H9 (cell line): ENCODE data around the gene EDEM2. TPM values are rescaled to one million over a fixed set of nuclear protein-coding genes. Genes with fewer than 3 reads are reported as not detected.

ENCODE experiments used
- DNase-seq: peaks from one replicate; pipeline ENCODE4 v3.0.0-alpha.2; 2017
- H2AFZ ChIP-seq: one replicate; pipeline ENCODE4 v1.6.1; 2013; ENCODE audit warnings: mild to moderate bottlenecking, low read length, control low read depth, moderate library complexity
- H2AK5ac ChIP-seq: 2 replicates; pipeline ENCODE4 v1.6.1; 2013; ENCODE audit warnings: low read length, control low read depth, mixed read lengths; ENCODE audit not compliant: insufficient read length
- H2BK120ac ChIP-seq: one replicate; pipeline ENCODE4 v1.6.1; 2013; ENCODE audit warnings: low read depth, mild to moderate bottlenecking, low read length, control low read depth, inconsistent platforms; ENCODE audit not compliant: poor library complexity, severe bottlenecking
- H2BK12ac ChIP-seq: 2 replicates; pipeline ENCODE4 v1.6.1; 2013; ENCODE audit warnings: low read length, control low read depth, mixed read lengths, low read depth; ENCODE audit not compliant: insufficient read length
- H2BK15ac ChIP-seq: 2 replicates; pipeline ENCODE4 v1.6.1; 2013; ENCODE audit warnings: low read depth, low read length, control low read depth
- H2BK20ac ChIP-seq: one replicate; pipeline ENCODE4 v1.6.1; 2013; ENCODE audit warnings: low read depth, mild to moderate bottlenecking, low read length, control low read depth, inconsistent platforms; ENCODE audit not compliant: poor library complexity, severe bottlenecking
- H2BK5ac ChIP-seq: 2 replicates; pipeline ENCODE4 v1.6.1; 2013; ENCODE audit warnings: low read length, control low read depth, mixed read lengths; ENCODE audit not compliant: insufficient read length
- H3K14ac ChIP-seq: 2 replicates; pipeline ENCODE4 v1.6.1; 2013; ENCODE audit warnings: low read length, control low read depth; ENCODE audit not compliant: insufficient read depth
- H3K18ac ChIP-seq: 2 replicates; pipeline ENCODE4 v1.6.1; 2013; ENCODE audit warnings: low read depth, mild to moderate bottlenecking, mixed read lengths, low read length, control low read depth; ENCODE audit not compliant: insufficient read length
- H3K23ac ChIP-seq: 2 replicates; pipeline ENCODE4 v1.6.1; 2013; ENCODE audit warnings: low read length, control low read depth, mixed read lengths, low read depth; ENCODE audit not compliant: insufficient read length
- H3K23me2 ChIP-seq: 2 replicates; pipeline ENCODE4 v1.6.1; 2013; ENCODE audit warnings: low read depth, mild to moderate bottlenecking, mixed read lengths, low read length, control low read depth; ENCODE audit not compliant: insufficient read length, poor library complexity, severe bottlenecking
- H3K27ac ChIP-seq: 2 replicates; pipeline ENCODE4 v1.5.1; 2013; ENCODE audit warnings: low read length, control low read depth, mixed read lengths, low read depth; ENCODE audit not compliant: insufficient read length
- H3K27me3 ChIP-seq: 2 replicates; pipeline ENCODE4 v1.6.1; 2013; ENCODE audit warnings: low read length, control low read depth, inconsistent platforms; ENCODE audit not compliant: insufficient read depth
- H3K4ac ChIP-seq: 2 replicates; pipeline ENCODE4 v1.6.1; 2013; ENCODE audit warnings: low read depth, mild to moderate bottlenecking, control low read depth, inconsistent platforms, low read length, moderate library complexity
- H3K4me1 ChIP-seq: 2 replicates; pipeline ENCODE4 v1.6.1; 2013; ENCODE audit warnings: low read length, control low read depth, inconsistent platforms; ENCODE audit not compliant: insufficient read depth
- H3K4me2 ChIP-seq: 2 replicates; pipeline ENCODE4 v1.6.1; 2013; ENCODE audit warnings: low read length, control low read depth, mixed read lengths; ENCODE audit not compliant: insufficient read length, insufficient read depth
- H3K56ac ChIP-seq: 2 replicates; pipeline ENCODE4 v1.6.1; 2013; ENCODE audit warnings: low read depth, mild to moderate bottlenecking, mixed read lengths, low read length, control low read depth; ENCODE audit not compliant: insufficient read length
- H3K79me1 ChIP-seq: 2 replicates; pipeline ENCODE4 v1.6.1; 2013; ENCODE audit warnings: low read depth, mild to moderate bottlenecking, moderate library complexity, low read length, control low read depth, inconsistent platforms; ENCODE audit not compliant: insufficient read depth, poor library complexity, severe bottlenecking
- H3K79me2 ChIP-seq: 2 replicates; pipeline ENCODE4 v1.6.1; 2013; ENCODE audit warnings: low read length, control low read depth, inconsistent platforms; ENCODE audit not compliant: insufficient read depth
- H3K9ac ChIP-seq: 2 replicates; pipeline ENCODE4 v1.6.1; 2013; ENCODE audit warnings: low read length, control low read depth, mixed read lengths; ENCODE audit not compliant: insufficient read length; ENCODE audit errors: extremely low read depth
- H3K9me3 ChIP-seq: one replicate; pipeline ENCODE4 v1.6.1; 2013; ENCODE audit warnings: low read depth, low read length, inconsistent platforms; ENCODE audit not compliant: control insufficient read depth
- H3T11ph ChIP-seq: one replicate; pipeline ENCODE4 v1.6.1; 2013; ENCODE audit warnings: mild to moderate bottlenecking, low read length, control low read depth, inconsistent platforms
- H4K20me1 ChIP-seq: one replicate; pipeline ENCODE4 v1.6.1; 2013; ENCODE audit not compliant: control insufficient read depth, insufficient read length, insufficient read depth
- H4K5ac ChIP-seq: 2 replicates; pipeline ENCODE4 v1.6.1; 2013; ENCODE audit warnings: low read depth, mild to moderate bottlenecking, mixed read lengths, low read length, control low read depth; ENCODE audit not compliant: insufficient read length
- H4K8ac ChIP-seq: replicated peaks from 2 replicates; pipeline ENCODE4 v1.6.1; 2013; ENCODE audit warnings: low read length, control low read depth, mixed read lengths, low read depth; ENCODE audit not compliant: insufficient read length
- H4K91ac ChIP-seq: 2 replicates; pipeline ENCODE4 v1.6.1; 2013; ENCODE audit warnings: low read depth, mild to moderate bottlenecking, moderate library complexity, mixed read lengths, low read length, control low read depth; ENCODE audit not compliant: insufficient read length
- H3K27ac Mint-ChIP-seq, 3 experiments: 2 replicates in 2 of 3; 3 replicates in 1 of 3; pipeline ENCODE4 v1.8.0; 2020 to 2021; ENCODE audit warnings: mixed read lengths in 3 of 3, mild to moderate bottlenecking in 1 of 3, moderate library complexity in 1 of 3
- H3K27me3 Mint-ChIP-seq: 2 replicates; pipeline ENCODE4 v1.8.0; 2021; ENCODE audit warnings: low read depth, mild to moderate bottlenecking, moderate library complexity, mixed read lengths
- H3K36me3 Mint-ChIP-seq, 3 experiments: 2 replicates in 2 of 3; 3 replicates in 1 of 3; pipeline ENCODE4 v1.8.0; 2020 to 2021; ENCODE audit warnings: low read depth in 3 of 3, mixed read lengths in 3 of 3; ENCODE audit not compliant: insufficient read depth in 1 of 3
- H3K4me1 Mint-ChIP-seq, 2 experiments: 2 replicates each; pipeline ENCODE4 v1.8.0; 2020; ENCODE audit warnings: mixed read lengths in 2 of 2
- H3K4me3 Mint-ChIP-seq, 2 experiments: 2 replicates in 1 of 2; 3 replicates in 1 of 2; pipeline ENCODE4 v1.8.0; 2020 to 2021; ENCODE audit warnings: mild to moderate bottlenecking in 2 of 2, mixed read lengths in 2 of 2, moderate library complexity in 1 of 2
- H3K9me3 Mint-ChIP-seq, 2 experiments: 2 replicates in 1 of 2; 3 replicates in 1 of 2; pipeline ENCODE4 v1.8.0; 2020; ENCODE audit warnings: mild to moderate bottlenecking in 2 of 2, mixed read lengths in 2 of 2, moderate library complexity in 1 of 2
- WGBS: extraction: QIAGEN DNeasy Blood & Tissue Kit; methylation state at CpG from one replicate; pipeline ENCODE4 v1.1.7; 2013; ENCODE audit warnings: missing lambda C conversion rate, low lambda C conversion rate, mixed read lengths; ENCODE audit not compliant: insufficient read length; ENCODE audit errors: extremely low coverage; 5-methylcytosine and 5-hydroxymethylcytosine counted together
- total RNA-seq: library from RNA; stranded (reverse); gene quantifications from 2 replicates; pipeline ENCODE4 v1.2.1, GENCODE V29; 2021
- TF ChIP-seq, protein P1 (sequence below): fragments of 200-600 bp; sonication (generic); conservative IDR thresholded peaks from 3 replicates; pipeline ENCODE4 v1.8.0; 2021; ENCODE audit warnings: antibody characterized with exemption, mild to moderate bottlenecking

The EDEM2 gene
- total RNA-seq, 1 experiment from 2014 or later = 27.8 TPM

DNA sequence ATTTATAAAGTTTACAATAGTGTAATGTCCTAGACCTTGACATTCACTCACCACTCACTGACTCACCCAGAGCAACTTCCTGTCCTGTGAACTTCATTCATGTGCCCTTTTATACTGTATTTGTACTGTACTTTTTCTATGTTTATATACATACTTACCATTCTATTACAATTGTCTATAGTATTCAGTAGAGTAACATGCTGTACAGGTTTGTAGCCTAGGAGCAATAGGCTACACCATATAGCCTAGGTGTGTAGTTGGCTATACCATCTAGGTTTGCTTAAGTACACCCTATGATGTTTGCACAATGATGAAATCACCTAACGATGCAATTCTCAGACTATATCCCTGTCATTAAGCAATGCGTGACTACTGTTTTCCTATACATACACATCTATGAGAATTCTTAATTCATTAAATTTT lies 17.5 kb downstream of the EDEM2 start:
- H4K8ac ChIP-seq = no peak overlapping the region
- H3K4me1 ChIP-seq = no peaks in the 10 kb centered on the region
- no peaks in the 10 kb centered on the region for H3K9me3 ChIP-seq
- H2AFZ ChIP-seq = no peak overlapping the region
- H3K36me3 Mint-ChIP-seq = peaks cover 4 to 67% (median 53%) of the 10 kb centered on the region in 3 experiments; a peak in 6 of 7 replicates
- H3K79me1 ChIP-seq = no peaks in the 10 kb centered on the region
- no peaks in the 10 kb centered on the region for H3K9me3 Mint-ChIP-seq
- no peak for DNase-seq
- H3K56ac ChIP-seq = no peak overlapping the region
- H3K9ac ChIP-seq = no peak overlapping the region
- H2BK120ac ChIP-seq = no peak overlapping the region
- no peak overlapping the region for H3K4ac ChIP-seq
- TF ChIP-seq, protein P1, sequence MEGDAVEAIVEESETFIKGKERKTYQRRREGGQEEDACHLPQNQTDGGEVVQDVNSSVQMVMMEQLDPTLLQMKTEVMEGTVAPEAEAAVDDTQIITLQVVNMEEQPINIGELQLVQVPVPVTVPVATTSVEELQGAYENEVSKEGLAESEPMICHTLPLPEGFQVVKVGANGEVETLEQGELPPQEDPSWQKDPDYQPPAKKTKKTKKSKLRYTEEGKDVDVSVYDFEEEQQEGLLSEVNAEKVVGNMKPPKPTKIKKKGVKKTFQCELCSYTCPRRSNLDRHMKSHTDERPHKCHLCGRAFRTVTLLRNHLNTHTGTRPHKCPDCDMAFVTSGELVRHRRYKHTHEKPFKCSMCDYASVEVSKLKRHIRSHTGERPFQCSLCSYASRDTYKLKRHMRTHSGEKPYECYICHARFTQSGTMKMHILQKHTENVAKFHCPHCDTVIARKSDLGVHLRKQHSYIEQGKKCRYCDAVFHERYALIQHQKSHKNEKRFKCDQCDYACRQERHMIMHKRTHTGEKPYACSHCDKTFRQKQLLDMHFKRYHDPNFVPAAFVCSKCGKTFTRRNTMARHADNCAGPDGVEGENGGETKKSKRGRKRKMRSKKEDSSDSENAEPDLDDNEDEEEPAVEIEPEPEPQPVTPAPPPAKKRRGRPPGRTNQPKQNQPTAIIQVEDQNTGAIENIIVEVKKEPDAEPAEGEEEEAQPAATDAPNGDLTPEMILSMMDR = no peak
- no peaks in the 10 kb centered on the region for H3K23me2 ChIP-seq
- H3K4me2 ChIP-seq = no peak overlapping the region
- no peak overlapping the region for H3K27ac Mint-ChIP-seq
- no peak overlapping the region for H4K5ac ChIP-seq
- no peaks in the 10 kb centered on the region for H3K27me3 Mint-ChIP-seq
- H2AK5ac ChIP-seq = no peak overlapping the region
- H3K4me3 Mint-ChIP-seq = no peak overlapping the region
- no peak overlapping the region for H2BK20ac ChIP-seq
- whole genome bisulfite sequencing = 100% methylated on average over 1 of the region's 2 CpGs
- no peak overlapping the region for H3K14ac ChIP-seq
- H4K20me1 ChIP-seq = no peaks in the 10 kb centered on the region
- H3K79me2 ChIP-seq = no peaks in the 10 kb centered on the region
- no peak overlapping the region for H3K18ac ChIP-seq
- no peak overlapping the region for H3T11ph ChIP-seq
- no peak overlapping the region for H4K91ac ChIP-seq
- no peak overlapping the region for H2BK5ac ChIP-seq
- no peak overlapping the region for H2BK12ac ChIP-seq
- no peak overlapping the region for H3K27ac ChIP-seq
- no peak overlapping the region for H3K23ac ChIP-seq
- H2BK15ac ChIP-seq = no peak overlapping the region
- H3K27me3 ChIP-seq = no peaks in the 10 kb centered on the region
- peaks cover 0 to under 1% of the 10 kb centered on the region in 2 experiments; a peak in 1 of 4 replicates for H3K4me1 Mint-ChIP-seq
